A549 (cell line): ENCODE measurements around the gene MEGF6. TPM values are rescaled to one million over a fixed set of nuclear protein-coding genes. Genes with fewer than 3 reads are reported as not detected.

Source experiments
- ATAC-seq, 2 experiments: fragments of 200-7000 bp in 1 of 2; fragments of >200 bp in 1 of 2; cut with Nextera tagmentation in 1 of 2; cut with Tn5 transposase in 1 of 2; 3 replicates each; pipeline versions ENCODE4 v1.8.0 to v1.9.1; 2018 to 2020; ENCODE audit warnings: mild to moderate bottlenecking in 1 of 2, moderate library complexity in 1 of 2
- CTCF ChIA-PET: fragments of 300-600 bp; sonication (Branson Sonifier 250); formaldehyde crosslinking; extraction: SDS; loops from one replicate; lab custom pipeline; 2021; ENCODE audit warnings: antibody characterized with exemption, inconsistent platforms; lab: Yijun Ruan, JAX
- POLR2A ChIA-PET: fragments of 350-600 bp; formaldehyde crosslinking; extraction: SDS; loops from one replicate; lab custom pipeline; 2021; ENCODE audit warnings: antibody characterized with exemption, inconsistent platforms; lab: Yijun Ruan, JAX
- DNase-seq, 2 experiments: peaks; one replicate each; pipeline versions ENCODE4 v3.0.0 to v3.0.0-alpha.2; 2011 to 2016; ENCODE audit warnings: low read depth in 1 of 2, low spot score in 1 of 2
- FAIRE-seq: peaks from 2 replicates; lab custom pipeline; 2011; peaks lifted over from hg19 to GRCh38; lab: Jason Lieb, UNC
- H3K27ac ChIP-seq, 2 experiments: fragments of >200 bp; sonication (Bioruptor Twin); formaldehyde crosslinking; 3 replicates each; pipeline ENCODE4 v1.5.1; 2016 to 2017
- H3K4me1 ChIP-seq: fragments of >200 bp; sonication (Bioruptor Twin); formaldehyde crosslinking; 3 replicates; pipeline ENCODE4 v1.6.1; 2016
- H3K4me2 ChIP-seq: fragments of >200 bp; sonication (Bioruptor Twin); formaldehyde crosslinking; 3 replicates; pipeline ENCODE4 v1.6.1; 2016
- H3K4me3 ChIP-seq: fragments of >200 bp; sonication (Bioruptor Twin); formaldehyde crosslinking; 3 replicates; pipeline ENCODE4 v1.5.1; 2016
- H3K9me3 ChIP-seq: fragments of >200 bp; sonication (Bioruptor Twin); formaldehyde crosslinking; 3 replicates; pipeline ENCODE4 v1.6.1; 2016
- CBX8 ChIP-seq: fragments of 200-600 bp; sonication (generic); IDR thresholded peaks from 2 replicates; pipeline ENCODE4 v1.6.1; 2016
- CHD2 ChIP-seq: fragments of 150-350 bp; IDR thresholded peaks from 2 replicates; pipeline ENCODE4 v1.6.1; 2014; ENCODE audit warnings: low read length; ENCODE audit not compliant: partially characterized antibody
- CTCF ChIP-seq: fragments of >200 bp; sonication (Bioruptor Twin); formaldehyde crosslinking; IDR thresholded peaks from 3 replicates; pipeline ENCODE4 v1.5.1; 2016
- EHMT2 ChIP-seq: fragments of 200-600 bp; sonication (generic); IDR thresholded peaks from 2 replicates; pipeline ENCODE4 v1.6.1; 2016; ENCODE audit warnings: antibody characterized with exemption, low read depth, mild to moderate bottlenecking, moderate library complexity
- FOSB ChIP-seq: fragments of 250-450 bp; sonication (Bioruptor Pico); IDR thresholded peaks from 2 replicates; pipeline ENCODE4 v1.5.0; 2020; ENCODE audit warnings: mild to moderate bottlenecking, moderate library complexity
- FOXS1 ChIP-seq: fragments of 250-450 bp; sonication (Bioruptor Pico); IDR thresholded peaks from 2 replicates; pipeline ENCODE4 v1.5.0; 2020; ENCODE audit warnings: mild to moderate bottlenecking, moderate library complexity
- GATA3 ChIP-seq: IDR thresholded peaks from 2 replicates; pipeline ENCODE4 v1.6.1; 2012; ENCODE audit warnings: borderline replicate concordance
- HES2 ChIP-seq: fragments of >200 bp; sonication (Bioruptor Twin); formaldehyde crosslinking; IDR thresholded peaks from 2 replicates; pipeline ENCODE4 v1.6.1; 2016
- HMGXB4 ChIP-seq: fragments of 250-450 bp; sonication (Bioruptor Pico); IDR thresholded peaks from 2 replicates; pipeline ENCODE4 v1.5.0; 2021; ENCODE audit warnings: mild to moderate bottlenecking, moderate library complexity, borderline replicate concordance
- HOXB13 ChIP-seq: fragments of 250-450 bp; sonication (Bioruptor Pico); IDR thresholded peaks from 2 replicates; pipeline ENCODE4 v1.5.0; 2020; ENCODE audit warnings: low read depth, mild to moderate bottlenecking, moderate library complexity
- HOXB5 ChIP-seq: fragments of 250-450 bp; sonication (Bioruptor Pico); IDR thresholded peaks from 2 replicates; pipeline ENCODE4 v1.5.0; 2020; ENCODE audit warnings: mild to moderate bottlenecking, moderate library complexity
- JUN ChIP-seq, 2 experiments: fragments of >200 bp; sonication (Bioruptor Twin); formaldehyde crosslinking; IDR thresholded peaks; 2 replicates in 1 of 2; 3 replicates in 1 of 2; pipeline ENCODE4 v1.6.1; 2016 to 2017
- JUNB ChIP-seq: fragments of >200 bp; sonication (Bioruptor Twin); formaldehyde crosslinking; IDR thresholded peaks from 2 replicates; pipeline ENCODE4 v1.6.1; 2016
- MAFK ChIP-seq: fragments of 450-650 bp; IDR thresholded peaks from 2 replicates; pipeline ENCODE4 v1.6.1; 2014; ENCODE audit not compliant: partially characterized antibody
- NFE2L2 ChIP-seq: fragments of 150-350 bp; conservative IDR thresholded peaks from 2 replicates; pipeline ENCODE4 v1.6.1; 2014; ENCODE audit warnings: low read length
- PBX3 ChIP-seq: IDR thresholded peaks from 2 replicates; pipeline ENCODE4 v1.6.1; 2012
- PHF8 ChIP-seq: fragments of 200-600 bp; sonication (generic); IDR thresholded peaks from 2 replicates; pipeline ENCODE4 v1.6.1; 2016; ENCODE audit warnings: low read depth, mild to moderate bottlenecking, antibody characterized with exemption, moderate library complexity, borderline replicate concordance
- POLR2AphosphoS2 ChIP-seq: conservative IDR thresholded peaks from 2 replicates; pipeline ENCODE4 v1.6.1; 2012; ENCODE audit warnings: low read length, improper control_type of control experiment, inconsistent platforms
- TFCP2L1 ChIP-seq: fragments of 250-450 bp; sonication (Bioruptor Pico); IDR thresholded peaks from 2 replicates; pipeline ENCODE4 v1.5.0; 2021; ENCODE audit warnings: mild to moderate bottlenecking
- USF2 ChIP-seq: fragments of 450-650 bp; IDR thresholded peaks from 2 replicates; pipeline ENCODE4 v1.6.1; 2014; ENCODE audit warnings: antibody characterized with exemption
- ZC3H11A ChIP-seq: fragments of 450-650 bp; IDR thresholded peaks from 2 replicates; pipeline ENCODE4 v1.6.1; 2014; ENCODE audit warnings: antibody characterized with exemption, mild to moderate bottlenecking
- WGBS: methylation state at CpG from one replicate; pipeline ENCODE4 v1.1.6; 2017; ENCODE audit errors: missing lambda C conversion rate; 5-methylcytosine and 5-hydroxymethylcytosine counted together
- polyA plus RNA-seq, 4 experiments: library from polyadenylated mRNA; depleted of rRNA in 3 of 4; stranded (reverse); fragments of >200 nt; fragmentation: RNase III in 1 of 4; extraction: RNeasy Plus Mini Kit Qiagen cat#74134 plus additional on column Dnase treatment in 1 of 4; gene quantifications; 2 replicates in 3 of 4; 3 replicates in 1 of 4; pipeline ENCODE4 v1.2.3, GENCODE V29; 2011 to 2017

MEGF6 gene
- polyA plus RNA-seq, 2 of the 4 experiments (the other 2 are of a cell fraction), result 0.66 to 13.7 TPM

GRCh38 chr1:3499611-3500010 lies 111.7 kb downstream of the MEGF6 start:
- Histone ChIP-seq H3K4me3 (no peak overlapping the region), H3K4me2 (no peak overlapping the region), H3K9me3 (no peaks in the 10 kb centered on the region), H3K27ac (no peak overlapping the region), H3K4me1 (peaks cover 16% of the 10 kb centered on the region)
- POLR2A ChIA-PET, result no interaction called here
- TF ChIP-seq CBX8 (no peak), HES2 (no peak), JUNB (no peak), GATA3 (no peak), NFE2L2 (no peak), HOXB5 (CRISPR knock-in tag) (no peak), CTCF (no peak), CHD2 (no peak), MAFK (no peak), PHF8 (no peak), ZC3H11A (no peak), FOXS1 (CRISPR knock-in tag) (no peak), PBX3 (no peak)
- FAIRE-seq (no peak), ATAC-seq (no peak), DNase-seq (no peak)
- WGBS, result 80% methylated on average over 1 of the region's 22 CpGs
- CTCF ChIA-PET, result interaction anchor here (1.4 to 2.0 kb wide), 4 partner anchors 9 to 119 kb away, joined by 3 to 9 read pairs (median 6); no protein-coding TSS in a partner anchor

GRCh38 chr1:3498986-3499385 lies 112.3 kb downstream of the MEGF6 start:
- WGBS, result 42% methylated on average over 2 of the region's 8 CpGs

More at GRCh38 chr1:3498986-3499385, 112.3 kb downstream of the MEGF6 start:
- H3K4me2 ChIP-seq, result no peak overlapping the region
- DNase-seq (no peak), FAIRE-seq (no peak), ATAC-seq (no peak)
- no peak overlapping the region for H3K4me3 ChIP-seq
- H3K27ac ChIP-seq, result no peak overlapping the region
- H3K4me1 ChIP-seq, result peaks cover 10% of the 10 kb centered on the region
- no peaks in the 10 kb centered on the region for H3K9me3 ChIP-seq
- ChIA-PET POLR2A (no interaction called here), CTCF (interaction anchor here (1.4 to 2.0 kb wide), 4 partner anchors 66 to 122 kb away, joined by 3 to 6 read pairs (median 5); no protein-coding TSS in a partner anchor)
- TF ChIP-seq TFCP2L1, result no peak
- no peak for TF ChIP-seq POLR2AphosphoS2
- TF ChIP-seq FOSB, result no peak
- no peak for TF ChIP-seq GATA3
- TF ChIP-seq NFE2L2, result no peak
- no peak for TF ChIP-seq EHMT2
- no peak for TF ChIP-seq JUN (IDR thresholded peaks at IDR 0.05)
- TF ChIP-seq HMGXB4, result no peak
- TF ChIP-seq HOXB13 (CRISPR knock-in tag), result no peak
- TF ChIP-seq USF2, result no peak
